GM19099 (cell line): ENCODE results near the gene HS3ST6.

Experiments used
- POLR2A ChIP-seq: IDR thresholded peaks from 3 replicates; pipeline ENCODE4 v1.6.1; 2011; ENCODE audit warnings: low read depth; ENCODE audit not compliant: insufficient read length; ENCODE audit errors: extremely low read depth

HS3ST6 gene

GRCh38 chr16:1933097-1933661 is 15.0 kb upstream of the HS3ST6 start:
- TF ChIP-seq POLR2A: no peak

- no peak for TF ChIP-seq POLR2A
Observed at GRCh38 chr16:1932050-1933028, 14.1 kb upstream of the HS3ST6 start.

- no peak for TF ChIP-seq POLR2A
Observed at GRCh38 chr16:1930338-1930720, 12.1 kb upstream of the HS3ST6 start.

- no peak for TF ChIP-seq POLR2A
Observed at GRCh38 chr16:1929578-1930337, 11.5 kb upstream of the HS3ST6 start.

GRCh38 chr16:1929105-1929504 is 10.9 kb upstream of the HS3ST6 start:
- TF ChIP-seq POLR2A: no peak

- no peak for TF ChIP-seq POLR2A
Observed at GRCh38 chr16:1926271-1926670, 8.1 kb upstream of the HS3ST6 start.

- no peak for TF ChIP-seq POLR2A
Observed at GRCh38 chr16:1924095-1924494, 5.9 kb upstream of the HS3ST6 start.

GRCh38 chr16:1923299-1924034 is 5.3 kb upstream of the HS3ST6 start:
- TF ChIP-seq POLR2A: no peak

GRCh38 chr16:1922357-1922756 is 4.1 kb upstream of the HS3ST6 start:
- TF ChIP-seq POLR2A: no peak

- TF ChIP-seq POLR2A: no peak
Observed at GRCh38 chr16:1920727-1921171, 2.5 kb upstream of the HS3ST6 start.

- no peak for TF ChIP-seq POLR2A
Observed at GRCh38 chr16:1919327-1919998, 1.2 kb upstream of the HS3ST6 start.

GRCh38 chr16:1917665-1918350 is 407 bp downstream of the HS3ST6 start:
- TF ChIP-seq POLR2A: no peak

GRCh38 chr16:1917056-1917664 is 1.1 kb downstream of the HS3ST6 start:
- TF ChIP-seq POLR2A: no peak

- no peak for TF ChIP-seq POLR2A
Observed at GRCh38 chr16:1916640-1916990, 1.6 kb downstream of the HS3ST6 start.
